ENCODE measurements around the gene SLK. TPM values are rescaled to one million over a fixed set of nuclear protein-coding genes. Genes with fewer than 3 reads are reported as not detected.
A peak's percentile ranks its signal among the peaks of the same experiment; 100 is the strongest.

SLK gene
- total and polyA plus RNA-seq, 10 of the 15 experiments (the other 5 are each of a cell fraction or from before 2014, with no cell fraction given), result 2.5 to 24.2 (median 11.1) TPM

DNA sequence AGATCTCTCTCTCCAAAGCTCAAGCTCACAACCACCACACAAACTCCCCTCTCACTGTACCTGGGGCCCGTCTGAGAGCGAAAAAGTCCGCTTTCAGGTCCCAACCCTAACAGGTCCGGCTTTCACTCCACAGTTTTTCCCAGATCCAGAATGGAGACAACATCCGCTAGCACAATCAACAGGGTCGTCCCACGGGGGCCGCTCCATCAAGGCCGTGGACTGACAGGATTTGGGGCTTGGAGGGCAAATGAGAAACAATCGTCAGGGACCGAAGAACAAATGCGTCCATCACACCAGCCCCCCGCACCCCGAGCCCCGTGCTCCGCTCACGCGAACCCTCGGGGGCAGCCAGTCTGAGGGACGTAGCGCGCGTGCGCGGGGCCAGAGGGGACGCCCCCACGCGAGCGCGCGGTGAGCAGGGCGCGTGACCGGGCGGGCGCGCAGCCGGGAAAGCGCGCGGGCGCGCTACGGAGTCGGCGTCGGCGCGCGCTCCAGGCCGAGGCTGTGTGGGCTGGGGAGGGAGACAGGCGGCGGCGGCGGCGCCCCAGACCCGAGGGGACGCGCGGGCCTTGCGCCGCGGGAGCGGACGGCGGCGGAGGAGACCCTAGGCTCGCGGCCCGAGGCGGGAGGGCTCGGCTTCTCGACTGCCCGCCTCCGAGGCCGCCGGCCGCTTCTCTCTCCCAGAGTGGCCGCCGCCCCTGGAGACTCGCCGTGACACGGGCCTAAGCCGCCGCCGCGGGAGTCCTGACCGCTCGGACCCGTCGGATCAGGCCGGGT is at the start of gene SLK (continued):
- TF ChIP-seq ZNF217 (IDR thresholded peaks at IDR 0.05) (peak; percentile 21; the same call in 1 of the 2 replicates), EGR1 (IDR thresholded peaks at IDR 0.05; ENCODE audit: borderline replicate concordance in 1 of 2, low read depth in 2 of 2, low read length in 2 of 2) (peak in 1 of 2 experiments; percentile 64; a peak in 1 of 3 replicates), RB1 (IDR thresholded peaks at IDR 0.05; ENCODE audit: borderline replicate concordance) (peak; percentile 88; the same call in 1 of the 2 replicates), STAT1 (conservative IDR thresholded peaks at IDR 0.05) (0 out of 2 replicates have a peak, but pooled peaks have one; percentile 45), RELA (IDR thresholded peaks at IDR 0.05; ENCODE audit: borderline replicate concordance, partially characterized antibody) (peak; percentile 43), CREM (IDR thresholded peaks at IDR 0.05; ENCODE audit: low read depth) (0 out of 2 replicates have a peak, but pooled peaks have one; percentile 9), EED (IDR thresholded peaks at IDR 0.05; ENCODE audit: low read depth) (peak; percentile 59), ZNF622 (IDR thresholded peaks at IDR 0.05) (no peak), RFX5 (IDR thresholded peaks at IDR 0.05; ENCODE audit: low read depth, low read length) (no peak), IKZF1 (conservative IDR thresholded peaks at IDR 0.05) (peak; percentile 98), SIX5 (IDR thresholded peaks at IDR 0.05; ENCODE audit: low read depth, low read length, severe bottlenecking) (no peak), MEF2B (IDR thresholded peaks at IDR 0.05; ENCODE audit: partially characterized antibody, poor library complexity, severe bottlenecking) (peak; percentile 24), ZNF24 (IDR thresholded peaks at IDR 0.05) (0 out of 2 replicates have a peak, but pooled peaks have one; percentile 23), RAD51 (IDR thresholded peaks at IDR 0.05) (0 out of 2 replicates have a peak, but pooled peaks have one; percentile 12), POU2F2 (IDR thresholded peaks at IDR 0.05; ENCODE audit: borderline replicate concordance, low read depth, low read length) (no peak), TAF1 (IDR thresholded peaks at IDR 0.05; ENCODE audit: borderline replicate concordance, low read depth, low read length) (peak; percentile 11; the same call in 1 of the 2 replicates), JUNB (IDR thresholded peaks at IDR 0.05) (no peak)
- TF ChIP-seq, protein P1, sequence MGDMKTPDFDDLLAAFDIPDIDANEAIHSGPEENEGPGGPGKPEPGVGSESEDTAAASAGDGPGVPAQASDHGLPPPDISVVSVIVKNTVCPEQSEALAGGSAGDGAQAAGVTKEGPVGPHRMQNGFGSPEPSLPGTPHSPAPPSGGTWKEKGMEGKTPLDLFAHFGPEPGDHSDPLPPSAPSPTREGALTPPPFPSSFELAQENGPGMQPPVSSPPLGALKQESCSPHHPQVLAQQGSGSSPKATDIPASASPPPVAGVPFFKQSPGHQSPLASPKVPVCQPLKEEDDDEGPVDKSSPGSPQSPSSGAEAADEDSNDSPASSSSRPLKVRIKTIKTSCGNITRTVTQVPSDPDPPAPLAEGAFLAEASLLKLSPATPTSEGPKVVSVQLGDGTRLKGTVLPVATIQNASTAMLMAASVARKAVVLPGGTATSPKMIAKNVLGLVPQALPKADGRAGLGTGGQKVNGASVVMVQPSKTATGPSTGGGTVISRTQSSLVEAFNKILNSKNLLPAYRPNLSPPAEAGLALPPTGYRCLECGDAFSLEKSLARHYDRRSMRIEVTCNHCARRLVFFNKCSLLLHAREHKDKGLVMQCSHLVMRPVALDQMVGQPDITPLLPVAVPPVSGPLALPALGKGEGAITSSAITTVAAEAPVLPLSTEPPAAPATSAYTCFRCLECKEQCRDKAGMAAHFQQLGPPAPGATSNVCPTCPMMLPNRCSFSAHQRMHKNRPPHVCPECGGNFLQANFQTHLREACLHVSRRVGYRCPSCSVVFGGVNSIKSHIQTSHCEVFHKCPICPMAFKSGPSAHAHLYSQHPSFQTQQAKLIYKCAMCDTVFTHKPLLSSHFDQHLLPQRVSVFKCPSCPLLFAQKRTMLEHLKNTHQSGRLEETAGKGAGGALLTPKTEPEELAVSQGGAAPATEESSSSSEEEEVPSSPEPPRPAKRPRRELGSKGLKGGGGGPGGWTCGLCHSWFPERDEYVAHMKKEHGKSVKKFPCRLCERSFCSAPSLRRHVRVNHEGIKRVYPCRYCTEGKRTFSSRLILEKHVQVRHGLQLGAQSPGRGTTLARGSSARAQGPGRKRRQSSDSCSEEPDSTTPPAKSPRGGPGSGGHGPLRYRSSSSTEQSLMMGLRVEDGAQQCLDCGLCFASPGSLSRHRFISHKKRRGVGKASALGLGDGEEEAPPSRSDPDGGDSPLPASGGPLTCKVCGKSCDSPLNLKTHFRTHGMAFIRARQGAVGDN (IDR thresholded peaks at IDR 0.05), result 0 out of 2 replicates have a peak, but pooled peaks have one; percentile 49
- TF ChIP-seq, protein P2, sequence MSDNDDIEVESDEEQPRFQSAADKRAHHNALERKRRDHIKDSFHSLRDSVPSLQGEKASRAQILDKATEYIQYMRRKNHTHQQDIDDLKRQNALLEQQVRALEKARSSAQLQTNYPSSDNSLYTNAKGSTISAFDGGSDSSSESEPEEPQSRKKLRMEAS (IDR thresholded peaks at IDR 0.05; ENCODE audit: low read depth, low read length), result 0 out of 2 replicates have a peak, but pooled peaks have one; percentile 22
- TF ChIP-seq, protein P3, sequence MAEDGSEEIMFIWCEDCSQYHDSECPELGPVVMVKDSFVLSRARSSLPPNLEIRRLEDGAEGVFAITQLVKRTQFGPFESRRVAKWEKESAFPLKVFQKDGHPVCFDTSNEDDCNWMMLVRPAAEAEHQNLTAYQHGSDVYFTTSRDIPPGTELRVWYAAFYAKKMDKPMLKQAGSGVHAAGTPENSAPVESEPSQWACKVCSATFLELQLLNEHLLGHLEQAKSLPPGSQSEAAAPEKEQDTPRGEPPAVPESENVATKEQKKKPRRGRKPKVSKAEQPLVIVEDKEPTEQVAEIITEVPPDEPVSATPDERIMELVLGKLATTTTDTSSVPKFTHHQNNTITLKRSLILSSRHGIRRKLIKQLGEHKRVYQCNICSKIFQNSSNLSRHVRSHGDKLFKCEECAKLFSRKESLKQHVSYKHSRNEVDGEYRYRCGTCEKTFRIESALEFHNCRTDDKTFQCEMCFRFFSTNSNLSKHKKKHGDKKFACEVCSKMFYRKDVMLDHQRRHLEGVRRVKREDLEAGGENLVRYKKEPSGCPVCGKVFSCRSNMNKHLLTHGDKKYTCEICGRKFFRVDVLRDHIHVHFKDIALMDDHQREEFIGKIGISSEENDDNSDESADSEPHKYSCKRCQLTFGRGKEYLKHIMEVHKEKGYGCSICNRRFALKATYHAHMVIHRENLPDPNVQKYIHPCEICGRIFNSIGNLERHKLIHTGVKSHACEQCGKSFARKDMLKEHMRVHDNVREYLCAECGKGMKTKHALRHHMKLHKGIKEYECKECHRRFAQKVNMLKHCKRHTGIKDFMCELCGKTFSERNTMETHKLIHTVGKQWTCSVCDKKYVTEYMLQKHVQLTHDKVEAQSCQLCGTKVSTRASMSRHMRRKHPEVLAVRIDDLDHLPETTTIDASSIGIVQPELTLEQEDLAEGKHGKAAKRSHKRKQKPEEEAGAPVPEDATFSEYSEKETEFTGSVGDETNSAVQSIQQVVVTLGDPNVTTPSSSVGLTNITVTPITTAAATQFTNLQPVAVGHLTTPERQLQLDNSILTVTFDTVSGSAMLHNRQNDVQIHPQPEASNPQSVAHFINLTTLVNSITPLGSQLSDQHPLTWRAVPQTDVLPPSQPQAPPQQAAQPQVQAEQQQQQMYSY (CRISPR knock-in tag; IDR thresholded peaks at IDR 0.05), result 0 out of 2 replicates have a peak, but pooled peaks have one; percentile 31
- TF ChIP-seq, protein P4, sequence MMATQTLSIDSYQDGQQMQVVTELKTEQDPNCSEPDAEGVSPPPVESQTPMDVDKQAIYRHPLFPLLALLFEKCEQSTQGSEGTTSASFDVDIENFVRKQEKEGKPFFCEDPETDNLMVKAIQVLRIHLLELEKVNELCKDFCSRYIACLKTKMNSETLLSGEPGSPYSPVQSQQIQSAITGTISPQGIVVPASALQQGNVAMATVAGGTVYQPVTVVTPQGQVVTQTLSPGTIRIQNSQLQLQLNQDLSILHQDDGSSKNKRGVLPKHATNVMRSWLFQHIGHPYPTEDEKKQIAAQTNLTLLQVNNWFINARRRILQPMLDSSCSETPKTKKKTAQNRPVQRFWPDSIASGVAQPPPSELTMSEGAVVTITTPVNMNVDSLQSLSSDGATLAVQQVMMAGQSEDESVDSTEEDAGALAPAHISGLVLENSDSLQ (IDR thresholded peaks at IDR 0.05), result peak; percentile 39; the same call in 1 of the 2 replicates

Data from GM12878 (cell line).